Gastroesophageal sphincter (tissue), 4 donors: Measurements from ENCODE around the gene MLLT10. TPM values are rescaled to one million over a fixed set of nuclear protein-coding genes. Genes with fewer than 3 reads are reported as not detected.

ENCODE experiments used
- ATAC-seq: fragments of 150-250 bp; one replicate; pipeline ENCODE4 v1.9.1; 2016; ENCODE audit warnings: mild to moderate bottlenecking, moderate library complexity
- H3K27ac ChIP-seq, 4 donors: fragments of 200-600 bp; sonication (generic) in 3 of 4; 1 replicate in 3 of 4; 2 replicates in 1 of 4; pipeline ENCODE4 v1.5.1; 2016 to 2019
- H3K27me3 ChIP-seq: fragments of 200-600 bp; sonication (generic); one replicate; pipeline ENCODE4 v1.5.1; 2019
- H3K36me3 ChIP-seq, 2 donors: fragments of 200-600 bp; sonication (generic); one replicate each; pipeline ENCODE4 v1.5.1; 2019; ENCODE audit warnings: control low read depth in 1 of 2
- H3K4me1 ChIP-seq, 3 donors: fragments of 200-600 bp; sonication (generic); 1 replicate in 2 of 3; 2 replicates in 1 of 3; pipeline ENCODE4 v1.5.1; 2016 to 2019; ENCODE audit warnings: control low read depth in 2 of 3
- H3K4me3 ChIP-seq, 2 donors: fragments of 200-600 bp; sonication (generic); one replicate each; pipeline ENCODE4 v1.5.1; 2019; ENCODE audit warnings: mild to moderate bottlenecking in 1 of 2, moderate library complexity in 1 of 2
- H3K9me3 ChIP-seq, 3 donors: fragments of 200-600 bp; sonication (generic); one replicate each; pipeline ENCODE4 v1.5.1; 2017 to 2019; ENCODE audit warnings: control low read depth in 2 of 3
- CTCF ChIP-seq, 4 experiments: fragments of 200-600 bp in 2 of 4; fragments of 450-650 bp in 2 of 4; sonication (generic) in 1 of 4; IDR thresholded peaks; one replicate each; pipeline ENCODE4 v1.5.1; 2017 to 2019; ENCODE audit warnings: antibody characterized with exemption in 4 of 4, mild to moderate bottlenecking in 2 of 4, moderate library complexity in 2 of 4
- EP300 ChIP-seq: sonication (generic); formaldehyde crosslinking; IDR thresholded peaks from one replicate; pipeline ENCODE4 v1.6.1; 2017; ENCODE audit warnings: antibody characterized with exemption, mild to moderate bottlenecking
- POLR2A ChIP-seq, 2 donors: fragments of 450-650 bp; IDR thresholded peaks; one replicate each; pipeline ENCODE4 v1.6.1; 2017; ENCODE audit warnings: antibody characterized with exemption in 2 of 2, mild to moderate bottlenecking in 2 of 2, moderate library complexity in 1 of 2
- POLR2AphosphoS5 ChIP-seq: sonication (generic); formaldehyde crosslinking; IDR thresholded peaks from one replicate; pipeline ENCODE4 v1.6.1; 2017; ENCODE audit warnings: antibody characterized with exemption
- WGBS, 2 donors: methylation state at CpG; one replicate each; pipeline ENCODE4 v1.1.5; 2018; ENCODE audit warnings: low coverage in 1 of 2; 5-methylcytosine and 5-hydroxymethylcytosine counted together
- total RNA-seq, 4 donors: library from RNA; depleted of rRNA; stranded (reverse); fragments of >200 nt; gene quantifications; one replicate each; pipeline ENCODE4 v1.1.0, GENCODE V29; 2016

MLLT10 gene
- total RNA-seq, 4 donors from 2014 or later, result 27.2 to 52.1 (median 39.0) TPM

DNA sequence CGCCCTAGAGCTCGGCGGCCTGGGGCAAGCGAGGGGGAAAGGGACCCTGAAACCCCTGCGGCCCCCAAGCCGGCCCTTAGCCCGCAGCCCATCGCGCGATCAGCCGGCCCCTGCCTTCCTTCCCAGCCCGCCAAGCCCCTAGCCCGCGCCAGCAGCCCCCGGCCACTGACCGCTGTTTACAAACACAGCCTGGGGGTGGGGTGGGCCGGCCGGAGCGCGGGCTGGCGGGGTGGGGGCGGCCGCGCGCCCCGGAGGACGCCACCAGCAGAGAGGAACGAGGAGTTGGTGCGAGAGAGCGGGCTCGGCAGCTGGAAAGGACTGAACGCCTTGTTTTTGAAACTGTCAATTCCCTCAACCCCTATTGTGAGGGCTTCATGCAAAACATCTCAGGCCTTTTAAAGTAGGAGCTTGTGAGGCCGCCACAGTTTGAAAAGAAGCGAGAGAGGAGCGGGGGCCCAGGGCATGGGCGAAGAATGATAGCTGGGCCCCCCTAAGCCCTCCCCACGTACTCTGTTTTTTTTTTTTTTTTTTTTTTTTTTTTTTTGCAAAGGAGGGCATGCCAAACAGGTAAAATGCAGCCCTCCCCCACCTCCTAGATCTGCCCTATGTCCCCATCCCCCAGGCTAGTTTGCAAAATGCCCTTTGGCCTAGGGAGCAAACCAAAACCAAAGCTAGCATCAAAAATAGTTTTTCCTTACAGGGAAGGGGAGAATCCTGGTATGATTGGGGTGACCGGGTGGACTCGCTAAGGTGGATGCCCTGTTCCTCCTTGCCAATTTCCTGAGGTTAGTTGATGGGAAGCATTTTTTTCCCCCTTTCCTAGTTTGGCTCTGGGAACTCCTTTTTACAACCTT, 23.6 kb upstream of the MLLT10 start:
- 21 to 60% methylated on average over 7 to 8 of the region's 39 CpGs for WGBS, 2 donors

GRCh38 chr10:21511095-21511570, 22.9 kb upstream of the MLLT10 start:
- ATAC-seq, result no peak
- no peak overlapping the region for H3K27ac ChIP-seq
- no peak overlapping the region for H3K4me3 ChIP-seq
- WGBS, 2 donors, result 96 to 100% methylated on average over 1 to 2 of the region's 2 CpGs
- no peaks in the 10 kb centered on the region for H3K27me3 ChIP-seq
- no peaks in the 10 kb centered on the region for H3K9me3 ChIP-seq
- H3K4me1 ChIP-seq, result peaks cover 0 to 40% (median 13%) of the 10 kb centered on the region in 3 donors
- H3K36me3 ChIP-seq, result no peaks in the 10 kb centered on the region
- no peak for TF ChIP-seq CTCF (IDR thresholded peaks at IDR 0.05)
- TF ChIP-seq POLR2A (IDR thresholded peaks at IDR 0.05), result no peak
- TF ChIP-seq POLR2AphosphoS5, result no peak
- TF ChIP-seq EP300, result no peak

More for the DNA sequence above, 23.6 kb upstream of the MLLT10 start:
- no peaks in the 10 kb centered on the region for H3K27me3 ChIP-seq
- no peaks in the 10 kb centered on the region for H3K9me3 ChIP-seq
- ATAC-seq, result peak; percentile 26
- TF ChIP-seq EP300 (no peak), POLR2A (IDR thresholded peaks at IDR 0.05) (no peak), POLR2AphosphoS5 (no peak), CTCF (IDR thresholded peaks at IDR 0.05) (no peak)
- H3K27ac ChIP-seq, result peak overlapping the region in 3 of 4 donors; percentile 10 to 62 (median 31)
- H3K4me3 ChIP-seq, result peak overlapping the region; percentile 34 to 55
- peaks cover 0 to 34% (median 9%) of the 10 kb centered on the region in 3 donors for H3K4me1 ChIP-seq
- no peaks in the 10 kb centered on the region for H3K36me3 ChIP-seq

- no peak for ATAC-seq
- 90 to 100% methylated on average over 3 of the region's 3 CpGs for WGBS, 2 donors
- TF ChIP-seq CTCF (IDR thresholded peaks at IDR 0.05) (no peak), POLR2AphosphoS5 (no peak), EP300 (no peak), POLR2A (IDR thresholded peaks at IDR 0.05) (no peak)
Observed at GRCh38 chr10:21511946-21512572, 22.0 kb upstream of the MLLT10 start.

DNA sequence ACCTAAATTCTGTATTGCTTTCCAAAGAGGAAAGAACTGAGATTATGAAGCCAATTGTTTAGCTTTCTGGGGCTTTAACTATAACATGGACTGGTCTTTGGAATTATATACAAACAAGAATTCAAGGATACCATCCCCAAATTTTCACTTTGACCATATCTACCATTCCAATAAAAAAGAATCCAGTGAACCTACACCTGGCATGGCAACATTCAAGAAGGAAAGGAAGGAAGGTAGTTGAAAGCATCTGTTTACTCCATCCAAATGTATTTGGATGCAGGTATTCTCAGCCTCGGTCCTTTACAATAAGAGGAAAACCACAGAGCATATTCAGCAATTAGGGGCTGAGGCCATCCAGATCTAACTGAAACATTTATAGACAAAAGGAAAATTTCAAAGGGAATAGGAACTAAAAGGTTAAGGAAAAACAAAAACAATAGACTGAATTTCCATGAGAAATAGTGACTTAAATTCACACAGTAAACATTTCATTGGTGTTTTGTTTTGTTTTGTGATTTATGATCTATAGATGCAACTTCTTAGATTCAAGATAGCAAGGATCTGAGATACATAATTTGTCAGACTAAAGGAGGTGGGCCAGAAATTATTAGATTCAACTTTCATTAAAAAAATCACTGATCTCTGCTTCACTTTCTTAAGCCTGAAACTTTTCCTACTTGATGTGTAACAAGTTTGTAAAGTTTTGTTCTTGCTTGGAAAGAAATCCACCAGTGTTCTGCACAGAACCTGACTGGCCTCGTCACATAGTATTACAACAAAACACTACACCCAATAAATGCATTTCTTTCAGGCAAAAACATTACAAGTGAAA, 21.2 kb upstream of the MLLT10 start:
- TF ChIP-seq POLR2A (IDR thresholded peaks at IDR 0.05), result no peak
- TF ChIP-seq CTCF (IDR thresholded peaks at IDR 0.05), result no peak
- TF ChIP-seq POLR2AphosphoS5, result no peak
- no peak for TF ChIP-seq EP300
- Histone ChIP-seq H3K27me3 (no peaks in the 10 kb centered on the region), H3K9me3 (no peaks in the 10 kb centered on the region), H3K4me3 (no peak overlapping the region), H3K27ac (no peak overlapping the region), H3K36me3 (no peaks in the 10 kb centered on the region), H3K4me1 (peaks cover 0 to 45% (median 13%) of the 10 kb centered on the region in 3 donors)
- ATAC-seq, result no peak
- WGBS, 2 donors, result 85 to 94% methylated on average over 2 of the region's 2 CpGs

More at GRCh38 chr10:21511946-21512572, 22.0 kb upstream of the MLLT10 start:
- no peaks in the 10 kb centered on the region for H3K9me3 ChIP-seq
- H3K4me3 ChIP-seq, result no peak overlapping the region
- H3K4me1 ChIP-seq, result peaks cover 0 to 42% (median 13%) of the 10 kb centered on the region in 3 donors
- H3K27ac ChIP-seq, result no peak overlapping the region
- no peaks in the 10 kb centered on the region for H3K36me3 ChIP-seq
- H3K27me3 ChIP-seq, result no peaks in the 10 kb centered on the region
